H1 (cell line): ENCODE measurements around the gene ELOA. TPM values are rescaled to one million over a fixed set of nuclear protein-coding genes. Genes with fewer than 3 reads are reported as not detected.
"Not testable (repeated sequence)": the region's sequence is repeated elsewhere in the genome, so short reads cannot be mapped to it uniquely, and the experiment has no call there.

ENCODE experiments used
- CTCF ChIA-PET: fragments of 300-600 bp; sonication (Branson Sonifier 250); formaldehyde crosslinking; loops from one replicate; lab custom pipeline; 2021; ENCODE audit not compliant: partially characterized antibody; lab: Charles Lee
- POLR2A ChIA-PET: fragments of 300-600 bp; sonication (Branson Sonifier 250); formaldehyde crosslinking; loops from one replicate; lab custom pipeline; 2021; ENCODE audit warnings: inconsistent platforms; ENCODE audit not compliant: partially characterized antibody; lab: Charles Lee
- DNase-seq, 2 experiments: peaks; one replicate each; pipeline versions ENCODE4 v3.0.0 to v3.0.0-alpha.2; 2010 to 2022; ENCODE audit warnings: low spot score in 2 of 2, low read depth in 1 of 2, mixed read lengths in 1 of 2
- FAIRE-seq: peaks from 2 replicates; lab custom pipeline; 2011; peaks lifted over from hg19 to GRCh38; lab: Jason Lieb, UNC
- H2AFZ ChIP-seq: 2 replicates; pipeline ENCODE4 v1.8.1; 2012; ENCODE audit warnings: low read length, inconsistent platforms
- H2AK5ac ChIP-seq: 2 replicates; pipeline ENCODE4 v1.6.1; 2013; ENCODE audit warnings: low read depth, low read length
- H2BK120ac ChIP-seq: replicated peaks from 2 replicates; pipeline ENCODE3; 2013; ENCODE audit warnings: low read depth, low read length, inconsistent platforms
- H2BK12ac ChIP-seq: 2 replicates; pipeline ENCODE4 v1.6.1; 2013; ENCODE audit warnings: low read depth, low read length
- H2BK15ac ChIP-seq: 2 replicates; pipeline ENCODE4 v1.6.1; 2013; ENCODE audit warnings: low read length
- H2BK20ac ChIP-seq: 2 replicates; pipeline ENCODE4 v1.6.1; 2013; ENCODE audit warnings: low read length
- H2BK5ac ChIP-seq: 2 replicates; pipeline ENCODE4 v1.6.1; 2013; ENCODE audit warnings: low read depth, low read length
- H3K14ac ChIP-seq: 2 replicates; pipeline ENCODE4 v1.6.1; 2013; ENCODE audit warnings: inconsistent platforms; ENCODE audit not compliant: insufficient read length
- H3K18ac ChIP-seq: 2 replicates; pipeline ENCODE4 v1.6.1; 2013; ENCODE audit warnings: low read length; ENCODE audit errors: extremely low read depth
- H3K23ac ChIP-seq: 2 replicates; pipeline ENCODE4 v1.6.1; 2013; ENCODE audit warnings: inconsistent platforms; ENCODE audit not compliant: insufficient read length
- H3K23me2 ChIP-seq: 2 replicates; pipeline ENCODE4 v1.6.1; 2013; ENCODE audit warnings: low read depth, low read length
- H3K27ac ChIP-seq: 2 replicates; pipeline ENCODE4 v1.6.1; 2011; ENCODE audit warnings: low read depth, low read length, inconsistent platforms
- H3K27me3 ChIP-seq, 4 experiments: replicated peaks in 1 of 4; 1 replicate in 1 of 4; 2 replicates in 3 of 4; pipeline versions ENCODE4 v1.6.1 to v1.8.1; 2011 to 2013; ENCODE audit warnings: low read length in 3 of 4, mild to moderate bottlenecking in 3 of 4, inconsistent platforms in 2 of 4, mixed read lengths in 2 of 4, moderate library complexity in 1 of 4; ENCODE audit not compliant: control insufficient read depth in 3 of 4, insufficient read depth in 3 of 4; ENCODE audit errors: extremely low read depth in 1 of 4
- H3K36me3 ChIP-seq, 4 experiments: 2 replicates each; pipeline versions ENCODE4 v1.6.1 to v1.8.1; 2011 to 2013; ENCODE audit warnings: mild to moderate bottlenecking in 4 of 4, low read length in 3 of 4, moderate library complexity in 2 of 4, control low read depth in 1 of 4, inconsistent platforms in 1 of 4; ENCODE audit not compliant: insufficient read depth in 4 of 4, control insufficient read depth in 2 of 4
- H3K4ac ChIP-seq: replicated peaks from 2 replicates; pipeline ENCODE3; 2013; ENCODE audit warnings: low read length, low read depth, mixed read lengths, inconsistent platforms; ENCODE audit not compliant: insufficient read length
- H3K4me1 ChIP-seq, 4 experiments: replicated peaks in 1 of 4; 1 replicate in 1 of 4; 2 replicates in 3 of 4; pipeline versions ENCODE4 v1.6.1 to v1.8.1; 2011 to 2013; ENCODE audit warnings: low read length in 3 of 4, inconsistent platforms in 2 of 4, mixed read lengths in 1 of 4; ENCODE audit not compliant: insufficient read depth in 4 of 4, control insufficient read depth in 3 of 4
- H3K4me2 ChIP-seq, 2 experiments: 2 replicates each; pipeline versions ENCODE4 v1.6.1 to v1.8.1; 2011 to 2013; ENCODE audit warnings: low read depth in 2 of 2, low read length in 2 of 2, control low read depth in 1 of 2, inconsistent platforms in 1 of 2, mild to moderate bottlenecking in 1 of 2; ENCODE audit not compliant: insufficient read depth in 1 of 2
- H3K4me3 ChIP-seq, 4 experiments: fragments of 200-600, 300-600 bp in 1 of 4; sonication (generic), shearing (Covaris generic), sonication (Bioruptor Twin) in 1 of 4; 2 replicates each; pipeline versions ENCODE4 v1.5.1 to v1.8.1; 2011 to 2016; ENCODE audit warnings: low read length in 4 of 4, low read depth in 3 of 4, control low read depth in 2 of 4, inconsistent platforms in 2 of 4, mild to moderate bottlenecking in 2 of 4, mixed read lengths in 1 of 4, moderate library complexity in 1 of 4; ENCODE audit not compliant: insufficient read depth in 2 of 4; ENCODE audit errors: extremely low read depth in 1 of 4
- H3K56ac ChIP-seq: replicated peaks from 2 replicates; pipeline ENCODE3; 2013; ENCODE audit warnings: low read depth, mild to moderate bottlenecking, mixed read lengths, low read length, inconsistent platforms; ENCODE audit not compliant: insufficient read length
- H3K79me1 ChIP-seq: 2 replicates; pipeline ENCODE4 v1.6.1; 2013; ENCODE audit warnings: low read depth, low read length, control low read depth
- H3K79me2 ChIP-seq, 2 experiments: 2 replicates each; pipeline versions ENCODE4 v1.6.1 to v1.8.1; 2012 to 2013; ENCODE audit warnings: low read length in 2 of 2, mild to moderate bottlenecking in 2 of 2, inconsistent platforms in 1 of 2; ENCODE audit not compliant: insufficient read depth in 2 of 2, control insufficient read depth in 1 of 2
- H3K9ac ChIP-seq, 4 experiments: replicated peaks in 1 of 4; 1 replicate in 1 of 4; 2 replicates in 3 of 4; pipeline versions ENCODE4 v1.6.1 to v1.8.1; 2011 to 2013; ENCODE audit warnings: low read depth in 3 of 4, low read length in 3 of 4, control low read depth in 2 of 4, mild to moderate bottlenecking in 2 of 4, moderate library complexity in 2 of 4, inconsistent platforms in 1 of 4; ENCODE audit errors: extremely low read depth in 1 of 4
- H3K9me3 ChIP-seq, 2 experiments: 2 replicates each; pipeline versions ENCODE4 v1.6.1 to v1.8.1; 2012 to 2013; ENCODE audit warnings: mild to moderate bottlenecking in 2 of 2, moderate library complexity in 2 of 2, control low read depth in 1 of 2, inconsistent platforms in 1 of 2, low read depth in 1 of 2, low read length in 1 of 2, mixed read lengths in 1 of 2; ENCODE audit not compliant: insufficient read depth in 2 of 2
- H4K20me1 ChIP-seq, 2 experiments: replicated peaks in 1 of 2; 2 replicates each; pipeline versions ENCODE3 to v1.8.1; 2011 to 2013; ENCODE audit warnings: inconsistent platforms in 2 of 2, low read length in 2 of 2, mild to moderate bottlenecking in 1 of 2; ENCODE audit not compliant: insufficient read depth in 2 of 2, control insufficient read depth in 1 of 2
- H4K5ac ChIP-seq: 2 replicates; pipeline ENCODE4 v1.6.1; 2013; ENCODE audit warnings: low read length, low read depth, mixed read lengths, inconsistent platforms; ENCODE audit not compliant: insufficient read length
- H4K8ac ChIP-seq: 2 replicates; pipeline ENCODE4 v1.8.0; 2013; ENCODE audit warnings: mild to moderate bottlenecking, moderate library complexity, low read length, inconsistent platforms; ENCODE audit not compliant: insufficient read depth; ENCODE audit errors: extremely low read depth
- H4K91ac ChIP-seq: replicated peaks from 2 replicates; pipeline ENCODE3; 2013; ENCODE audit warnings: low read length, mixed read lengths, inconsistent platforms; ENCODE audit not compliant: insufficient read length
- WGBS, 2 experiments: shearing (Covaris generic) in 1 of 2; methylation state at CpG; one replicate each; pipeline versions ENCODE4 v1.1.6 to v1.1.7; 2013 to 2015; ENCODE audit warnings: low lambda C conversion rate in 2 of 2, mixed read lengths in 2 of 2, inconsistent platforms in 1 of 2, low coverage in 1 of 2, missing lambda C conversion rate in 1 of 2; ENCODE audit not compliant: insufficient replicate concordance in 2 of 2, insufficient coverage in 1 of 2, insufficient read length in 1 of 2; ENCODE audit errors: extremely low coverage in 1 of 2, missing lambda C conversion rate in 1 of 2; 5-methylcytosine and 5-hydroxymethylcytosine counted together
- polyA plus RNA-seq, 7 experiments: library from polyadenylated mRNA; depleted of rRNA in 3 of 7; stranded (reverse) in 5 of 7; unstranded in 2 of 7; fragments of >200 nt in 5 of 7; fragments of 200-250 nt in 2 of 7; gene quantifications; 1 replicate in 5 of 7; 2 replicates in 1 of 7; 4 replicates in 1 of 7; pipeline versions ENCODE4 v1.2.1 to v1.2.3, GENCODE V29; 2011 to 2013; ENCODE audit warnings: missing spikeins in 2 of 7, mixed read lengths in 2 of 7
- total RNA-seq: library from RNA; stranded (reverse); fragmentation: NEBNext Ultra II Directional; extraction: Animal tissue kit (Norgen Biotek cat#: 25700); gene quantifications from 2 replicates; pipeline ENCODE4 v1.2.1, GENCODE V29; 2021

ELOA gene
- total and polyA plus RNA-seq, 2 of the 8 experiments (the other 6 are each of a cell fraction or from before 2014, with no cell fraction given): 15.7 to 61.1 TPM

- H3K23ac ChIP-seq, H3K79me1 ChIP-seq, H3K56ac ChIP-seq, H2BK15ac ChIP-seq, H4K91ac ChIP-seq, H3K4me2 ChIP-seq, H3K27ac ChIP-seq, H4K8ac ChIP-seq, H4K5ac ChIP-seq, H2AK5ac ChIP-seq, H3K27me3 ChIP-seq, H2BK120ac ChIP-seq, H3K14ac ChIP-seq, DNase-seq, H2BK12ac ChIP-seq, H2AFZ ChIP-seq, FAIRE-seq, H3K18ac ChIP-seq, H3K9me3 ChIP-seq, H3K4ac ChIP-seq, H2BK20ac ChIP-seq, H3K9ac ChIP-seq, H2BK5ac ChIP-seq, H3K4me3 ChIP-seq: not testable (repeated sequence)
- Histone ChIP-seq H4K20me1 (peaks cover 7 to 12% of the 10 kb centered on the region in 2 experiments), H3K23me2 (peaks cover 16% of the 10 kb centered on the region), H3K79me2 (peaks cover 4 to 21% of the 10 kb centered on the region in 2 experiments; a peak in 3 of 4 replicates), H3K4me1 (peaks cover 0 to 21% (median 16%) of the 10 kb centered on the region in 4 experiments; a peak in 6 of 7 replicates), H3K36me3 (peaks cover 6 to 31% (median 22%) of the 10 kb centered on the region in 4 experiments; a peak in 6 of 8 replicates)
- WGBS, 2 experiments: 94% methylated on average over 5 of the region's 9 CpGs; no CpG with 5 or more reads in 1 of the 2 experiments
- ChIA-PET POLR2A (interaction anchor here (0.6 to 16.2 kb wide), 5 partner anchors 8 to 236 kb away, joined by 3 to 192 read pairs (median 3); partner anchors contain the start of genes ID3 and PITHD1), CTCF (interaction anchor here (0.6 to 4.6 kb wide), 6 partner anchors 11 to 122 kb away, joined by 3 to 26 read pairs (median 4); no protein-coding TSS in a partner anchor)
Observed at GRCh38 chr1:23794732-23795182, 51.5 kb downstream of the ELOA start.
